ENCODE data around the gene ZNF391.
"Not testable (repeated sequence)": the region's sequence is repeated elsewhere in the genome, so short reads cannot be mapped to it uniquely, and the experiment has no call there.

The ZNF391 gene

GRCh38 chr6:27422651-27423332 lies 34.2 kb downstream of the ZNF391 start:
- DNase-seq (ENCODE audit: low read depth), result no peak

GRCh38 chr6:27424851-27425250 lies 36.3 kb downstream of the ZNF391 start:
- DNase-seq (ENCODE audit: low read depth), result not testable (repeated sequence)

- no peak for DNase-seq (ENCODE audit: low read depth)
Observed at GRCh38 chr6:27426045-27426620, 37.6 kb downstream of the ZNF391 start.

GRCh38 chr6:27428502-27428901 lies 39.9 kb downstream of the ZNF391 start:
- DNase-seq (ENCODE audit: low read depth), result no peak

- DNase-seq (ENCODE audit: low read depth), result no peak
Observed at GRCh38 chr6:27428966-27429365, 40.4 kb downstream of the ZNF391 start.

- DNase-seq (ENCODE audit: low read depth), result no peak
Observed at GRCh38 chr6:27433714-27434113, 45.2 kb downstream of the ZNF391 start.

GRCh38 chr6:27439371-27439770 lies 50.8 kb downstream of the ZNF391 start:
- DNase-seq (ENCODE audit: low read depth), result no peak

GRCh38 chr6:27441001-27441400 lies 52.4 kb downstream of the ZNF391 start:
- no peak for DNase-seq (ENCODE audit: low read depth)

GRCh38 chr6:27442932-27443331 lies 54.4 kb downstream of the ZNF391 start:
- DNase-seq (ENCODE audit: low read depth), result no peak

- DNase-seq (ENCODE audit: low read depth), result no peak
Observed at GRCh38 chr6:27448456-27448855, 59.9 kb downstream of the ZNF391 start.

GRCh38 chr6:27451660-27452390 lies 63.3 kb downstream of the ZNF391 start:
- DNase-seq (ENCODE audit: low read depth), result no peak

- no peak for DNase-seq (ENCODE audit: low read depth)
Observed at GRCh38 chr6:27452496-27452897, 63.9 kb downstream of the ZNF391 start.
